GM21423 (cell line): ENCODE results near the gene TPD52L2.
A peak's percentile ranks its signal among the peaks of the same experiment; 100 is the strongest.
"Not testable (repeated sequence)": the region's sequence is repeated elsewhere in the genome, so short reads cannot be mapped to it uniquely, and the experiment has no call there.

ENCODE experiments used
- ATAC-seq: cut with Tn5 transposase; IDR thresholded peaks from one replicate; pipeline ENCODE4 v1.9.1; 2021; ENCODE audit warnings: mild to moderate bottlenecking, moderate library complexity; ENCODE audit not compliant: unreplicated experiment

Gene TPD52L2

GRCh38 chr20:63835021-63835858 lies 29.8 kb upstream of the TPD52L2 start:
- ATAC-seq = no peak

- no peak for ATAC-seq
Measured at GRCh38 chr20:63836458-63837344, 28.4 kb upstream of the TPD52L2 start.

GRCh38 chr20:63837479-63837878 lies 27.6 kb upstream of the TPD52L2 start:
- ATAC-seq = no peak

GRCh38 chr20:63839620-63840019 lies 25.4 kb upstream of the TPD52L2 start:
- no peak for ATAC-seq

GRCh38 chr20:63840405-63840828 lies 24.7 kb upstream of the TPD52L2 start:
- ATAC-seq = no peak

GRCh38 chr20:63842258-63842657 lies 22.8 kb upstream of the TPD52L2 start:
- no peak for ATAC-seq

GRCh38 chr20:63843222-63843621 lies 21.8 kb upstream of the TPD52L2 start:
- no peak for ATAC-seq

- ATAC-seq = no peak
Measured at GRCh38 chr20:63843778-63844177, 21.3 kb upstream of the TPD52L2 start.

GRCh38 chr20:63844511-63844991 lies 20.5 kb upstream of the TPD52L2 start:
- no peak for ATAC-seq

GRCh38 chr20:63846128-63846771 lies 18.8 kb upstream of the TPD52L2 start:
- ATAC-seq = no peak

- no peak for ATAC-seq
Measured at GRCh38 chr20:63846888-63847236, 18.2 kb upstream of the TPD52L2 start.

GRCh38 chr20:63847237-63848002 lies 17.6 kb upstream of the TPD52L2 start:
- ATAC-seq = no peak

- ATAC-seq = no peak
Measured at GRCh38 chr20:63848003-63848911, 16.8 kb upstream of the TPD52L2 start.

- ATAC-seq = peak; percentile 78
Measured at GRCh38 chr20:63850689-63851547, 14.2 kb upstream of the TPD52L2 start.

GRCh38 chr20:63851548-63851943 lies 13.5 kb upstream of the TPD52L2 start:
- ATAC-seq = not testable (repeated sequence)

- not testable (repeated sequence) for ATAC-seq
Measured at GRCh38 chr20:63853733-63854068, 11.4 kb upstream of the TPD52L2 start.

- ATAC-seq = no peak
Measured at GRCh38 chr20:63854069-63854765, 10.9 kb upstream of the TPD52L2 start.

GRCh38 chr20:63854766-63855362 lies 10.2 kb upstream of the TPD52L2 start:
- ATAC-seq = no peak
